ENCODE data around the gene DDX46. TPM values are rescaled to one million over a fixed set of nuclear protein-coding genes. Genes with fewer than 3 reads are reported as not detected.

The DDX46 gene
- total RNA-seq, 1 experiment from 2014 or later: 99.3 TPM

- Histone ChIP-seq H3K9ac (ENCODE audit: low read length) (no peak overlapping the region), H3K9me2 (ENCODE audit: insufficient read depth) (no peaks in the 10 kb centered on the region), H2AFZ (ENCODE audit: low read depth, low read length, poor library complexity, severe bottlenecking) (no peak overlapping the region), H3K36me3 (ENCODE audit: control insufficient read depth in 1 of 2, insufficient read depth in 2 of 2, low read length in 2 of 2) (no peaks in the 10 kb centered on the region), H3K4me1 (ENCODE audit: control insufficient read depth in 1 of 2, insufficient read depth in 2 of 2, low read length in 2 of 2) (peaks cover 9 to 24% of the 10 kb centered on the region in 2 experiments), H3K27me3 (ENCODE audit: insufficient read depth, low read length) (no peaks in the 10 kb centered on the region), H4K20me1 (ENCODE audit: insufficient read depth) (no peaks in the 10 kb centered on the region), H3K4me3 (replicated peaks in 1 of 2; ENCODE audit: low read depth in 1 of 2, low read length in 2 of 2) (no peak overlapping the region), H3K79me2 (ENCODE audit: insufficient read depth, low read length) (peaks cover 17% of the 10 kb centered on the region), H3K27ac (ENCODE audit: low read depth, low read length) (no peak overlapping the region), H3K9me3 (ENCODE audit: control insufficient read depth in 1 of 2, insufficient read depth in 1 of 2, low read depth in 1 of 2, low read length in 2 of 2) (no peaks in the 10 kb centered on the region), H3K4me2 (ENCODE audit: low read length) (no peak overlapping the region)
- TF ChIP-seq EZH2phosphoT487 (IDR thresholded peaks at IDR 0.05; ENCODE audit: borderline replicate concordance) (no peak), ZBTB33 (IDR thresholded peaks at IDR 0.05; ENCODE audit: extremely low read depth, insufficient replicate concordance, low read length) (no peak), TCF7L2 (IDR thresholded peaks at IDR 0.05; ENCODE audit: borderline replicate concordance, extremely low read depth, insufficient read depth, insufficient read length) (no peak), ELF1 (IDR thresholded peaks at IDR 0.05; ENCODE audit: borderline replicate concordance, low read depth) (no peak), MAX (IDR thresholded peaks at IDR 0.05) (no peak), CTCF (IDR thresholded peaks at IDR 0.05 in 2 of 3, conservative IDR thresholded peaks at IDR 0.05 in 1 of 3; ENCODE audit: borderline replicate concordance in 1 of 3, insufficient read depth in 1 of 3, low read depth in 2 of 3, low read length in 2 of 3) (no peak), EGR1 (IDR thresholded peaks at IDR 0.05; ENCODE audit: low read depth) (no peak), CBX3 (IDR thresholded peaks at IDR 0.05; ENCODE audit: low read depth) (no peak), JUND (IDR thresholded peaks at IDR 0.05) (no peak), SIN3A (IDR thresholded peaks at IDR 0.05; ENCODE audit: low read depth) (no peak), POLR2AphosphoS5 (IDR thresholded peaks at IDR 0.05; ENCODE audit: low read depth, low read length) (no peak), ATF3 (IDR thresholded peaks at IDR 0.05) (no peak), REST (IDR thresholded peaks at IDR 0.05; ENCODE audit: low read depth) (no peak)
- POLR2A ChIA-PET: no interaction called here
- RAD21 ChIA-PET (ENCODE audit: low non-redundant PET in 1 of 2, low total read pairs in 2 of 2, uncharacterized antibody in 2 of 2, unreplicated experiment in 2 of 2): interaction anchor here in 1 of 2 experiments (0.7 kb wide), 1 partner anchor 170 kb away, joined by 3 read pairs; no protein-coding TSS in a partner anchor
- CTCF ChIA-PET: no interaction called here
- DNase-seq (ENCODE audit: low read depth, low spot score) (no peak), ATAC-seq (no peak)
- BruUV-seq (replicated peaks): no TSS peak
- intact Hi-C loops (cut with micrococcal nuclease): loop anchor here (5.0 to 10.0 kb wide), 2 partner anchors 430 to 467 kb away; no protein-coding TSS in a partner anchor
These were observed 23.3 kb upstream of the DDX46 start for GRCh38 chr5:134735243-134735642.

Measured in HCT116 (cell line).